H1 (cell line): ENCODE measurements around the gene TUT4. TPM values are rescaled to one million over a fixed set of nuclear protein-coding genes. Genes with fewer than 3 reads are reported as not detected.

ENCODE experiments used
- CTCF ChIA-PET: fragments of 300-600 bp; sonication (Branson Sonifier 250); formaldehyde crosslinking; loops from one replicate; lab custom pipeline; 2021; ENCODE audit not compliant: partially characterized antibody; lab: Charles Lee
- POLR2A ChIA-PET: fragments of 300-600 bp; sonication (Branson Sonifier 250); formaldehyde crosslinking; loops from one replicate; lab custom pipeline; 2021; ENCODE audit warnings: inconsistent platforms; ENCODE audit not compliant: partially characterized antibody; lab: Charles Lee
- DNase-seq, 2 experiments: peaks; one replicate each; pipeline versions ENCODE4 v3.0.0 to v3.0.0-alpha.2; 2010 to 2022; ENCODE audit warnings: low spot score in 2 of 2, low read depth in 1 of 2, mixed read lengths in 1 of 2
- FAIRE-seq: peaks from 2 replicates; lab custom pipeline; 2011; peaks lifted over from hg19 to GRCh38; lab: Jason Lieb, UNC
- H2AFZ ChIP-seq: 2 replicates; pipeline ENCODE4 v1.8.1; 2012; ENCODE audit warnings: low read length, inconsistent platforms
- H2AK5ac ChIP-seq: 2 replicates; pipeline ENCODE4 v1.6.1; 2013; ENCODE audit warnings: low read depth, low read length
- H2BK120ac ChIP-seq: replicated peaks from 2 replicates; pipeline ENCODE3; 2013; ENCODE audit warnings: low read depth, low read length, inconsistent platforms
- H2BK12ac ChIP-seq: 2 replicates; pipeline ENCODE4 v1.6.1; 2013; ENCODE audit warnings: low read depth, low read length
- H2BK15ac ChIP-seq: 2 replicates; pipeline ENCODE4 v1.6.1; 2013; ENCODE audit warnings: low read length
- H2BK20ac ChIP-seq: 2 replicates; pipeline ENCODE4 v1.6.1; 2013; ENCODE audit warnings: low read length
- H2BK5ac ChIP-seq: 2 replicates; pipeline ENCODE4 v1.6.1; 2013; ENCODE audit warnings: low read depth, low read length
- H3K14ac ChIP-seq: 2 replicates; pipeline ENCODE4 v1.6.1; 2013; ENCODE audit warnings: inconsistent platforms; ENCODE audit not compliant: insufficient read length
- H3K18ac ChIP-seq: 2 replicates; pipeline ENCODE4 v1.6.1; 2013; ENCODE audit warnings: low read length; ENCODE audit errors: extremely low read depth
- H3K23ac ChIP-seq: 2 replicates; pipeline ENCODE4 v1.6.1; 2013; ENCODE audit warnings: inconsistent platforms; ENCODE audit not compliant: insufficient read length
- H3K23me2 ChIP-seq: 2 replicates; pipeline ENCODE4 v1.6.1; 2013; ENCODE audit warnings: low read depth, low read length
- H3K27ac ChIP-seq: 2 replicates; pipeline ENCODE4 v1.6.1; 2011; ENCODE audit warnings: low read depth, low read length, inconsistent platforms
- H3K27me3 ChIP-seq, 4 experiments: replicated peaks in 1 of 4; 1 replicate in 1 of 4; 2 replicates in 3 of 4; pipeline versions ENCODE4 v1.6.1 to v1.8.1; 2011 to 2013; ENCODE audit warnings: low read length in 3 of 4, mild to moderate bottlenecking in 3 of 4, inconsistent platforms in 2 of 4, mixed read lengths in 2 of 4, moderate library complexity in 1 of 4; ENCODE audit not compliant: control insufficient read depth in 3 of 4, insufficient read depth in 3 of 4; ENCODE audit errors: extremely low read depth in 1 of 4
- H3K36me3 ChIP-seq, 4 experiments: 2 replicates each; pipeline versions ENCODE4 v1.6.1 to v1.8.1; 2011 to 2013; ENCODE audit warnings: mild to moderate bottlenecking in 4 of 4, low read length in 3 of 4, moderate library complexity in 2 of 4, control low read depth in 1 of 4, inconsistent platforms in 1 of 4; ENCODE audit not compliant: insufficient read depth in 4 of 4, control insufficient read depth in 2 of 4
- H3K4ac ChIP-seq: replicated peaks from 2 replicates; pipeline ENCODE3; 2013; ENCODE audit warnings: low read length, low read depth, mixed read lengths, inconsistent platforms; ENCODE audit not compliant: insufficient read length
- H3K4me1 ChIP-seq, 4 experiments: replicated peaks in 1 of 4; 1 replicate in 1 of 4; 2 replicates in 3 of 4; pipeline versions ENCODE4 v1.6.1 to v1.8.1; 2011 to 2013; ENCODE audit warnings: low read length in 3 of 4, inconsistent platforms in 2 of 4, mixed read lengths in 1 of 4; ENCODE audit not compliant: insufficient read depth in 4 of 4, control insufficient read depth in 3 of 4
- H3K4me2 ChIP-seq, 2 experiments: 2 replicates each; pipeline versions ENCODE4 v1.6.1 to v1.8.1; 2011 to 2013; ENCODE audit warnings: low read depth in 2 of 2, low read length in 2 of 2, control low read depth in 1 of 2, inconsistent platforms in 1 of 2, mild to moderate bottlenecking in 1 of 2; ENCODE audit not compliant: insufficient read depth in 1 of 2
- H3K4me3 ChIP-seq, 4 experiments: fragments of 200-600, 300-600 bp in 1 of 4; sonication (generic), shearing (Covaris generic), sonication (Bioruptor Twin) in 1 of 4; 2 replicates each; pipeline versions ENCODE4 v1.5.1 to v1.8.1; 2011 to 2016; ENCODE audit warnings: low read length in 4 of 4, low read depth in 3 of 4, control low read depth in 2 of 4, inconsistent platforms in 2 of 4, mild to moderate bottlenecking in 2 of 4, mixed read lengths in 1 of 4, moderate library complexity in 1 of 4; ENCODE audit not compliant: insufficient read depth in 2 of 4; ENCODE audit errors: extremely low read depth in 1 of 4
- H3K56ac ChIP-seq: replicated peaks from 2 replicates; pipeline ENCODE3; 2013; ENCODE audit warnings: low read depth, mild to moderate bottlenecking, mixed read lengths, low read length, inconsistent platforms; ENCODE audit not compliant: insufficient read length
- H3K79me1 ChIP-seq: 2 replicates; pipeline ENCODE4 v1.6.1; 2013; ENCODE audit warnings: low read depth, low read length, control low read depth
- H3K79me2 ChIP-seq, 2 experiments: 2 replicates each; pipeline versions ENCODE4 v1.6.1 to v1.8.1; 2012 to 2013; ENCODE audit warnings: low read length in 2 of 2, mild to moderate bottlenecking in 2 of 2, inconsistent platforms in 1 of 2; ENCODE audit not compliant: insufficient read depth in 2 of 2, control insufficient read depth in 1 of 2
- H3K9ac ChIP-seq, 4 experiments: replicated peaks in 1 of 4; 1 replicate in 1 of 4; 2 replicates in 3 of 4; pipeline versions ENCODE4 v1.6.1 to v1.8.1; 2011 to 2013; ENCODE audit warnings: low read depth in 3 of 4, low read length in 3 of 4, control low read depth in 2 of 4, mild to moderate bottlenecking in 2 of 4, moderate library complexity in 2 of 4, inconsistent platforms in 1 of 4; ENCODE audit errors: extremely low read depth in 1 of 4
- H3K9me3 ChIP-seq, 2 experiments: 2 replicates each; pipeline versions ENCODE4 v1.6.1 to v1.8.1; 2012 to 2013; ENCODE audit warnings: mild to moderate bottlenecking in 2 of 2, moderate library complexity in 2 of 2, control low read depth in 1 of 2, inconsistent platforms in 1 of 2, low read depth in 1 of 2, low read length in 1 of 2, mixed read lengths in 1 of 2; ENCODE audit not compliant: insufficient read depth in 2 of 2
- H4K20me1 ChIP-seq, 2 experiments: replicated peaks in 1 of 2; 2 replicates each; pipeline versions ENCODE3 to v1.8.1; 2011 to 2013; ENCODE audit warnings: inconsistent platforms in 2 of 2, low read length in 2 of 2, mild to moderate bottlenecking in 1 of 2; ENCODE audit not compliant: insufficient read depth in 2 of 2, control insufficient read depth in 1 of 2
- H4K5ac ChIP-seq: 2 replicates; pipeline ENCODE4 v1.6.1; 2013; ENCODE audit warnings: low read length, low read depth, mixed read lengths, inconsistent platforms; ENCODE audit not compliant: insufficient read length
- H4K8ac ChIP-seq: 2 replicates; pipeline ENCODE4 v1.8.0; 2013; ENCODE audit warnings: mild to moderate bottlenecking, moderate library complexity, low read length, inconsistent platforms; ENCODE audit not compliant: insufficient read depth; ENCODE audit errors: extremely low read depth
- H4K91ac ChIP-seq: replicated peaks from 2 replicates; pipeline ENCODE3; 2013; ENCODE audit warnings: low read length, mixed read lengths, inconsistent platforms; ENCODE audit not compliant: insufficient read length
- BACH1 ChIP-seq: IDR thresholded peaks from 2 replicates; pipeline ENCODE4 v1.6.1; 2012; ENCODE audit warnings: low read length, improper control_type of control experiment
- CBX5 ChIP-seq: fragments of 300-800, 300-1000 bp; sonication (generic); IDR thresholded peaks from 2 replicates; pipeline ENCODE4 v1.7.1; 2016; ENCODE audit warnings: antibody characterized with exemption, low read length, low read depth
- EZH2 ChIP-seq: fragments of 200-600 bp; sonication (generic); IDR thresholded peaks from 2 replicates; pipeline ENCODE4 v1.7.1; 2012; ENCODE audit warnings: low read depth, mild to moderate bottlenecking, moderate library complexity, low read length, inconsistent platforms; ENCODE audit not compliant: severe bottlenecking
- KDM1A ChIP-seq: fragments of 200-600, 300-600 bp; sonication (generic); IDR thresholded peaks from 2 replicates; pipeline ENCODE4 v1.7.1; 2016; ENCODE audit warnings: mild to moderate bottlenecking, low read length, borderline replicate concordance
- KDM5A ChIP-seq: fragments of 200-600 bp; IDR thresholded peaks from 2 replicates; pipeline ENCODE4 v1.7.1; 2012; ENCODE audit warnings: mild to moderate bottlenecking, low read length, inconsistent platforms, mixed read lengths
- MAFK ChIP-seq: IDR thresholded peaks from 2 replicates; pipeline ENCODE4 v1.6.1; 2012; ENCODE audit warnings: low read depth, mild to moderate bottlenecking, improper control_type of control experiment, low read length
- NANOG ChIP-seq: IDR thresholded peaks from 2 replicates; pipeline ENCODE4 v1.6.1; 2011; ENCODE audit warnings: low read length, low read depth, mild to moderate bottlenecking, inconsistent platforms; ENCODE audit not compliant: insufficient read depth, poor library complexity, severe bottlenecking
- RBBP5 ChIP-seq: IDR thresholded peaks from 2 replicates; pipeline ENCODE4 v1.7.1; 2012; ENCODE audit warnings: low read depth, mild to moderate bottlenecking, inconsistent platforms, low read length, moderate library complexity, borderline replicate concordance
- RFX5 ChIP-seq: IDR thresholded peaks from 2 replicates; pipeline ENCODE4 v1.6.1; 2011; ENCODE audit warnings: low read depth, low read length, improper control_type of control experiment, borderline replicate concordance
- polyA plus RNA-seq, 7 experiments: library from polyadenylated mRNA; depleted of rRNA in 3 of 7; stranded (reverse) in 5 of 7; unstranded in 2 of 7; fragments of >200 nt in 5 of 7; fragments of 200-250 nt in 2 of 7; gene quantifications; 1 replicate in 5 of 7; 2 replicates in 1 of 7; 4 replicates in 1 of 7; pipeline versions ENCODE4 v1.2.1 to v1.2.3, GENCODE V29; 2011 to 2013; ENCODE audit warnings: missing spikeins in 2 of 7, mixed read lengths in 2 of 7
- total RNA-seq: library from RNA; stranded (reverse); fragmentation: NEBNext Ultra II Directional; extraction: Animal tissue kit (Norgen Biotek cat#: 25700); gene quantifications from 2 replicates; pipeline ENCODE4 v1.2.1, GENCODE V29; 2021

The TUT4 gene
- total and polyA plus RNA-seq, 2 of the 8 experiments (the other 6 are each of a cell fraction or from before 2014, with no cell fraction given): 54.5 to 63.3 TPM

DNA sequence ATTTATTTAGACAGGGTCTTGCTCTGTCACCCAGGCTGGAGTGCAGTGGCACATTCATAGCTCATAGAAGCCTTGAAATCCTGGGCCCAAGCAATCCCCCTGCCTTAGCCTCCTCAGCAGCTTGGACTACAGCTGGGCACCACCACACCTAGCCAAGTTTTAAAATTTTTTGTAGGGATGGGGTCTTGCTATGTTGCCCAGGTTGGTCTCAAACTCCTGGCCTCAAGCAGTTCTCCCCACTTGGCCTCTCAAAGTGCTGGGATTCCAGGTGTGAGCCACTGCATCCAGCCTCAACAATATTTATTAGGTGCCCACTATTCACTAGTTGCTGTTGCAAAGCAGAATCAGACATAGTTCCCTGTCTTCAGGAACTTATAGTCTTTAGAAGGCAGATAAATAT, 35.1 kb upstream of the TUT4 start:
- Histone ChIP-seq H3K23ac (no peak overlapping the region), H4K91ac (no peak overlapping the region), H3K79me2 (no peaks in the 10 kb centered on the region), H3K56ac (no peak overlapping the region), H2BK20ac (no peak overlapping the region), H3K4me1 (peaks cover 0 to 7% (median 2%) of the 10 kb centered on the region in 4 experiments; a peak in 3 of 7 replicates), H3K14ac (no peak overlapping the region), H4K8ac (no peak overlapping the region), H3K9ac (no peak overlapping the region), H3K23me2 (no peaks in the 10 kb centered on the region), H3K4me3 (no peak overlapping the region), H3K4me2 (no peak overlapping the region), H4K5ac (no peak overlapping the region), H2BK12ac (no peak overlapping the region), H3K4ac (no peak overlapping the region), H2AK5ac (no peak overlapping the region), H3K9me3 (no peaks in the 10 kb centered on the region), H3K36me3 (no peaks in the 10 kb centered on the region), H2AFZ (no peak overlapping the region), H3K79me1 (no peaks in the 10 kb centered on the region)
- CTCF ChIA-PET: interaction anchor here (0.6 kb wide), 1 partner anchor 34 kb away, joined by 4 read pairs; no protein-coding TSS in a partner anchor
- TF ChIP-seq KDM5A (no peak), BACH1 (no peak), KDM1A (no peak), NANOG (no peak), MAFK (no peak), EZH2 (no peak), RBBP5 (no peak), RFX5 (no peak), CBX5 (no peak)
- TF ChIP-seq, all 59 proteins: peak for 0
- H3K27me3 ChIP-seq: no peaks in the 10 kb centered on the region
- H2BK120ac ChIP-seq: no peak overlapping the region
- no peak overlapping the region for H3K18ac ChIP-seq
- no peaks in the 10 kb centered on the region for H4K20me1 ChIP-seq
- H3K27ac ChIP-seq: no peak overlapping the region
- no peak overlapping the region for H2BK15ac ChIP-seq
- POLR2A ChIA-PET: interaction anchor here (1.6 kb wide), 1 partner anchor 184 kb away, joined by 3 read pairs; the partner anchor contains the start of genes ORC1 and PRPF38A
- no peak for DNase-seq
- no peak for FAIRE-seq
- no peak overlapping the region for H2BK5ac ChIP-seq
